K562 (cell line): Measurements from ENCODE around the gene TIAL1. TPM values are rescaled to one million over a fixed set of nuclear protein-coding genes. Genes with fewer than 3 reads are reported as not detected.
A peak's percentile ranks its signal among the peaks of the same experiment; 100 is the strongest.

Source experiments
- BRCA1 ChIP-seq, 2 experiments: fragments of 450-650 bp in 1 of 2; sonication (generic) in 1 of 2; formaldehyde crosslinking in 1 of 2; IDR thresholded peaks; 2 replicates each; pipeline versions ENCODE4 v1.5.0 to v1.6.1; 2017 to 2020; ENCODE audit warnings: mild to moderate bottlenecking in 1 of 2, missing genetic modification reagents in 1 of 2
- CHD1 ChIP-seq: fragments of 200-600 bp; sonication (generic); IDR thresholded peaks from one replicate; pipeline ENCODE4 v1.6.1; 2012; ENCODE audit warnings: mild to moderate bottlenecking, moderate library complexity, low read length, inconsistent platforms
- CHD7 ChIP-seq: fragments of 200-600 bp; sonication (generic); IDR thresholded peaks from one replicate; pipeline ENCODE4 v1.6.1; 2012; ENCODE audit warnings: mild to moderate bottlenecking, low read depth, low read length, inconsistent platforms
- HDAC3 ChIP-seq: fragments of 450-650 bp; IDR thresholded peaks from 2 replicates; pipeline ENCODE4 v1.6.1; 2018; ENCODE audit warnings: borderline replicate concordance, mild to moderate bottlenecking, moderate library complexity; ENCODE audit not compliant: partially characterized antibody
- HOMEZ ChIP-seq: fragments of 250-450 bp; sonication (Bioruptor Pico); IDR thresholded peaks from 2 replicates; pipeline ENCODE4 v1.4.0; 2020; ENCODE audit warnings: mild to moderate bottlenecking, moderate library complexity
- KDM1A ChIP-seq, 2 experiments: fragments of 450-650 bp; IDR thresholded peaks; 2 replicates each; pipeline ENCODE4 v1.6.1; 2016; ENCODE audit warnings: mild to moderate bottlenecking in 2 of 2
- MAZ ChIP-seq, 2 experiments: fragments of 450-650 bp in 1 of 2; sonication (generic) in 1 of 2; formaldehyde crosslinking; IDR thresholded peaks in 1 of 2; conservative IDR thresholded peaks in 1 of 2; 2 replicates each; pipeline versions ENCODE4 v1.4.0 to v1.5.0; 2020; ENCODE audit warnings: mild to moderate bottlenecking in 1 of 2, missing genetic modification reagents in 1 of 2
- YY1 ChIP-seq, 3 experiments: IDR thresholded peaks; 2 replicates each; pipeline ENCODE4 v1.6.1; 2011; ENCODE audit warnings: low read length in 2 of 3, mild to moderate bottlenecking in 2 of 3, moderate library complexity in 2 of 3, borderline replicate concordance in 1 of 3, control low read depth in 1 of 3, low read depth in 1 of 3; ENCODE audit not compliant: insufficient read depth in 3 of 3, insufficient replicate concordance in 2 of 3, control insufficient read depth in 1 of 3, insufficient read length in 1 of 3; ENCODE audit errors: extremely low read depth in 1 of 3
- ZNF143 ChIP-seq: sonication (generic); formaldehyde crosslinking; IDR thresholded peaks from 2 replicates; pipeline ENCODE4 v1.9.0; 2022; ENCODE audit warnings: mild to moderate bottlenecking, missing genetic modification reagents
- polyA plus RNA-seq, 8 experiments: library from polyadenylated mRNA; depleted of rRNA in 4 of 8; stranded (reverse) in 5 of 8; unstranded in 3 of 8; fragments of >200 nt; fragmentation: Nextera tagmentation in 2 of 8; fragmentation: Illumina TruSeq in 1 of 8; extraction: Ambion mirVana in 2 of 8; extraction: Trizol in 1 of 8; gene quantifications; 2 replicates each; pipeline versions ENCODE4 v1.2.1 to v1.2.3, GENCODE V29; 2011 to 2014; ENCODE audit warnings: inconsistent platforms in 1 of 8, missing spikeins in 1 of 8
- total RNA-seq, 7 experiments: library from RNA; depleted of rRNA in 6 of 7; stranded (reverse); fragments of >200 nt in 6 of 7; fragmentation: Illumina TruSeq in 2 of 7; extraction: Trizol in 2 of 7; gene quantifications; 2 replicates each; pipeline versions ENCODE4 v1.2.1 to v1.2.3, GENCODE V29; 2011 to 2021; ENCODE audit warnings: low replicate concordance in 1 of 7
- TF ChIP-seq, protein P1 (sequence below): fragments of 450-650 bp; formaldehyde crosslinking; IDR thresholded peaks from 2 replicates; pipeline ENCODE4 v1.4.0; 2020; ENCODE audit warnings: mild to moderate bottlenecking, moderate library complexity

TIAL1 gene
- total and polyA plus RNA-seq, 9 of the 15 experiments (the other 6 are each of a cell fraction or from before 2014, with no cell fraction given): 22.5 to 126 (median 58.2) TPM

DNA sequence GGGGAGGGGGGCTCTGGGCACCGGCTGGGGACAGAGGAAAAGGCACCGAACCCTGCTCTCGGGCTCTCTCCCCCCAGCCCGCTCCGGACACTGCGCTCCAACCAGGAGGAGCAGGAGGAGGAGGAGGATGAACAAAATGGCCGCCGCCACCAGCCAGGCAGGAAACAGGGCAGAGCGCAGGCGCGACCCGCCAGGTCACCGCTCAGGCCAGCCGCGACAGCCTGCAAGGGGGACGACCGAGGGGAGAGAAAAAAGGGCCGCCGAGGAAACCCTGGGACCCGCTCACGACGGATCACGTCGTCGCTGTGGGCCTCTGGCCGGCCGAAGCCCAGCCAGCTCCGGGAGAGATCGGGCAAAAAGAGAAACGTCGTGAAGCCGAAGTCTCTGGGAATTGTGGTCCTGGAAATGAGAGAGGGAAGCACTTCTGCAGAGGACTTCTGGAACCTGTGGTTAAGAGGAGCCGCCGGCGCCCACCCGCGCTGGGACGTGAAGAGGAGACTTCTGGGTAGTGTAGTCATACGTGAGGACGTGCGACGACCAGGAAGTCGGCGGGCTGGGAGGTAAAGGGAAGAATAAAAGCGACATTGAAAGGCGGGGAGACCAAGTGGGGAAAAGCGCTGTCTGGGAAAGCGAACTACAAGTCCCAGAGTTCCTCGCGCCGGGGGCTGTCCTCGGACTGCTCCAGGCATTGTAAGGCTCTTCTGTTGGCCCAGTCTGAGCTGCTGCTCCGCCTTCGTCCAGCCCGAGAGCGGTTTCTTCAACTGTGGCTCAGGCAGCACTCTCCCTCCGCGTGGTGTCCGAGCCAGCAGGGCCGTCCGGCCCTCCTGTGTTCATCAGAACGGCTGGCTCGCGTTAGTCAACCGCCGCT, at the start of gene TIAL1 (continued):
- TF ChIP-seq, protein P1, sequence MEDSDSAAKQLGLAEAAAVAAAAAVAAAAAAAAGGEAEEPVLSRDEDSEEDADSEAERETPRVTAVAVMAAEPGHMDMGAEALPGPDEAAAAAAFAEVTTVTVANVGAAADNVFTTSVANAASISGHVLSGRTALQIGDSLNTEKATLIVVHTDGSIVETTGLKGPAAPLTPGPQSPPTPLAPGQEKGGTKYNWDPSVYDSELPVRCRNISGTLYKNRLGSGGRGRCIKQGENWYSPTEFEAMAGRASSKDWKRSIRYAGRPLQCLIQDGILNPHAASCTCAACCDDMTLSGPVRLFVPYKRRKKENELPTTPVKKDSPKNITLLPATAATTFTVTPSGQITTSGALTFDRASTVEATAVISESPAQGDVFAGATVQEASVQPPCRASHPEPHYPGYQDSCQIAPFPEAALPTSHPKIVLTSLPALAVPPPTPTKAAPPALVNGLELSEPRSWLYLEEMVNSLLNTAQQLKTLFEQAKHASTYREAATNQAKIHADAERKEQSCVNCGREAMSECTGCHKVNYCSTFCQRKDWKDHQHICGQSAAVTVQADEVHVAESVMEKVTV (CRISPR knock-in tag): no peak
- TF ChIP-seq BRCA1 (IDR thresholded peaks at IDR 0.05): no peak
- no peak for TF ChIP-seq BRCA1 (CRISPR knock-in tag; IDR thresholded peaks at IDR 0.05)
- peak in 1 of 2 experiments; percentile 49; a peak in 2 of 4 replicates for TF ChIP-seq MAZ (CRISPR knock-in tag; conservative IDR thresholded peaks at IDR 0.05 in 1 of 2, IDR thresholded peaks at IDR 0.05 in 1 of 2)
- TF ChIP-seq HOMEZ (CRISPR knock-in tag): no peak
- TF ChIP-seq YY1 (IDR thresholded peaks at IDR 0.05; ENCODE audit: borderline replicate concordance in 1 of 3, control insufficient read depth in 1 of 3, extremely low read depth in 1 of 3, insufficient read depth in 3 of 3, insufficient read length in 1 of 3, insufficient replicate concordance in 2 of 3, low read depth in 1 of 3, low read length in 2 of 3): peak; percentile 86 to 98 (median 93)
- TF ChIP-seq CHD7: no peak
- peak; percentile 90 for TF ChIP-seq ZNF143 (CRISPR knock-in tag)
- TF ChIP-seq CHD1: peak; percentile 43
- no peak for TF ChIP-seq HDAC3
- no peak for TF ChIP-seq KDM1A (IDR thresholded peaks at IDR 0.05)
